GM12878 (cell line): Measurements from ENCODE around the gene DTX4. TPM values are rescaled to one million over a fixed set of nuclear protein-coding genes. Genes with fewer than 3 reads are reported as not detected.

Experiments used
- ATAC-seq: fragments of 200-7000 bp; cut with Tn5 transposase; 3 replicates; pipeline ENCODE4 v1.9.1; 2020; ENCODE audit warnings: mild to moderate bottlenecking, moderate library complexity
- BruUV-seq: library from RNA; stranded (reverse); fragments of 400-500 nt; replicated peaks from 2 replicates; lab custom pipeline; 2021; lab: Mats Ljungman, UMichigan
- CTCF ChIA-PET: fragments of 300-600 bp; sonication (Branson Sonifier 250); formaldehyde crosslinking; extraction: SDS; loops from one replicate; lab custom pipeline; 2021; ENCODE audit warnings: inconsistent platforms; lab: Yijun Ruan, JAX
- POLR2A ChIA-PET: fragments of 350-600 bp; formaldehyde crosslinking; extraction: SDS; loops from one replicate; lab custom pipeline; 2021; ENCODE audit warnings: inconsistent platforms; lab: Charles Lee
- RAD21 ChIA-PET: fragments of 300-600 bp; sonication (Branson Sonifier 250); formaldehyde crosslinking; loops from one replicate; lab custom pipeline; 2023; ENCODE audit warnings: antibody characterized with exemption; ENCODE audit not compliant: unreplicated experiment; lab: Charles Lee
- SMC1A ChIA-PET: fragments of 300-600 bp; sonication (Branson Sonifier 250); formaldehyde crosslinking; loops from one replicate; lab custom pipeline; 2023; ENCODE audit not compliant: unreplicated experiment, uncharacterized antibody; lab: Charles Lee
- DNase-seq: peaks from one replicate; pipeline ENCODE4 v3.0.0-alpha.2; 2011; ENCODE audit warnings: low read depth, low spot score
- FAIRE-seq: peaks from 3 replicates; lab custom pipeline; 2011; peaks lifted over from hg19 to GRCh38; lab: Jason Lieb, UNC
- H2AFZ ChIP-seq: 2 replicates; pipeline ENCODE4 v1.6.0; 2011; ENCODE audit warnings: low read depth, low read length, control low read depth; ENCODE audit not compliant: control insufficient read depth
- H3K27ac ChIP-seq: 2 replicates; pipeline ENCODE4 v1.5.1; 2011; ENCODE audit warnings: control low read depth; ENCODE audit not compliant: control insufficient read depth, insufficient read depth
- H3K27me3 ChIP-seq, 2 experiments: replicated peaks in 1 of 2; 2 replicates each; pipeline versions ENCODE4 v1.6.0 to v1.6.1; 2011; ENCODE audit warnings: low read length in 1 of 2; ENCODE audit not compliant: control insufficient read depth in 2 of 2, insufficient read depth in 2 of 2
- H3K36me3 ChIP-seq, 2 experiments: 2 replicates each; pipeline ENCODE4 v1.5.1; 2011; ENCODE audit warnings: low read length in 1 of 2; ENCODE audit not compliant: control insufficient read depth in 2 of 2, insufficient read depth in 2 of 2
- H3K4me1 ChIP-seq: 2 replicates; pipeline ENCODE4 v1.6.1; 2011; ENCODE audit warnings: mild to moderate bottlenecking, low read length, moderate library complexity, mixed read lengths; ENCODE audit not compliant: control insufficient read depth, insufficient read depth
- H3K4me2 ChIP-seq: 2 replicates; pipeline ENCODE4 v1.6.0; 2011; ENCODE audit warnings: control low read depth; ENCODE audit not compliant: control insufficient read depth, insufficient read depth
- H3K4me3 ChIP-seq: fragments of 200-600 bp; sonication (generic); 2 replicates; pipeline ENCODE4 v1.5.1; 2016
- H3K79me2 ChIP-seq: 2 replicates; pipeline ENCODE4 v1.6.0; 2011; ENCODE audit warnings: low read length; ENCODE audit not compliant: control insufficient read depth, insufficient read depth
- H3K9ac ChIP-seq: 2 replicates; pipeline ENCODE4 v1.8.0; 2011; ENCODE audit warnings: low read length, control low read depth, mixed read lengths; ENCODE audit not compliant: control insufficient read depth, insufficient read depth
- H3K9me3 ChIP-seq: replicated peaks from 3 replicates; pipeline ENCODE4 v1.5.1; 2011; ENCODE audit warnings: mild to moderate bottlenecking, low read length; ENCODE audit not compliant: control insufficient read depth, insufficient read depth
- H4K20me1 ChIP-seq: 2 replicates; pipeline ENCODE4 v1.6.0; 2011; ENCODE audit not compliant: control insufficient read depth, insufficient read depth
- BACH1 ChIP-seq: fragments of 450-650 bp; IDR thresholded peaks from 2 replicates; pipeline ENCODE4 v1.6.1; 2017; ENCODE audit warnings: mild to moderate bottlenecking, borderline replicate concordance
- BRCA1 ChIP-seq: IDR thresholded peaks from 2 replicates; pipeline ENCODE4 v1.6.1; 2011; ENCODE audit warnings: low read depth, low read length, improper control_type of control experiment
- CHD4 ChIP-seq: fragments of 200-600 bp; sonication (generic); IDR thresholded peaks from 2 replicates; pipeline ENCODE4 v1.6.1; 2016; ENCODE audit warnings: mild to moderate bottlenecking
- CUX1 ChIP-seq: IDR thresholded peaks from 2 replicates; pipeline ENCODE4 v1.6.1; 2012; ENCODE audit warnings: improper control_type of control experiment, low read depth, low read length; ENCODE audit not compliant: insufficient replicate concordance
- DPF2 ChIP-seq: fragments of 450-650 bp; IDR thresholded peaks from 2 replicates; pipeline ENCODE4 v1.6.1; 2017; ENCODE audit warnings: mild to moderate bottlenecking
- FOXM1 ChIP-seq: IDR thresholded peaks from 2 replicates; pipeline ENCODE4 v1.6.1; 2012; ENCODE audit warnings: low read depth, mild to moderate bottlenecking, inconsistent platforms, low read length, moderate library complexity
- MTA2 ChIP-seq: fragments of 450-650 bp; IDR thresholded peaks from 2 replicates; pipeline ENCODE4 v1.6.1; 2016; ENCODE audit warnings: low read depth, mild to moderate bottlenecking, moderate library complexity
- NFIC ChIP-seq: IDR thresholded peaks from 2 replicates; pipeline ENCODE4 v1.6.1; 2012; ENCODE audit warnings: low read depth, mild to moderate bottlenecking, inconsistent platforms, low read length, moderate library complexity
- NFYA ChIP-seq: IDR thresholded peaks from 2 replicates; pipeline ENCODE4 v1.6.1; 2011; ENCODE audit warnings: low read depth, mild to moderate bottlenecking, low read length, improper control_type of control experiment, borderline replicate concordance
- POLR2AphosphoS2 ChIP-seq: IDR thresholded peaks from 2 replicates; pipeline ENCODE4 v1.6.1; 2011; ENCODE audit warnings: low read depth, mild to moderate bottlenecking, low read length, improper control_type of control experiment, moderate library complexity
- TCF12 ChIP-seq: IDR thresholded peaks from 2 replicates; pipeline ENCODE4 v1.6.1; 2011; ENCODE audit warnings: low read depth, mild to moderate bottlenecking, low read length
- USF2 ChIP-seq: IDR thresholded peaks from 2 replicates; pipeline ENCODE4 v1.6.1; 2011; ENCODE audit warnings: low read depth, low read length, improper control_type of control experiment, borderline replicate concordance
- ZNF217 ChIP-seq: fragments of 450-650 bp; IDR thresholded peaks from 2 replicates; pipeline ENCODE4 v1.6.1; 2017; ENCODE audit warnings: antibody characterized with exemption, mild to moderate bottlenecking
- ZNF384 ChIP-seq: IDR thresholded peaks from 2 replicates; pipeline ENCODE4 v1.6.1; 2012; ENCODE audit warnings: low read depth, mild to moderate bottlenecking, low read length, improper control_type of control experiment, borderline replicate concordance
- WGBS: methylation state at CpG from one replicate; pipeline ENCODE4 v1.1.6; 2016; ENCODE audit warnings: low lambda C conversion rate; ENCODE audit not compliant: insufficient replicate concordance, insufficient coverage; ENCODE audit errors: missing lambda C conversion rate; 5-methylcytosine and 5-hydroxymethylcytosine counted together
- in situ Hi-C: fragments of 300-500 bp; cut with MboI; formaldehyde crosslinking; loops from 9 replicates; pipeline ENCODE4 v1.14.3; 2018; ENCODE audit warnings: mixed read lengths
- intact Hi-C: fragments of 100-400 bp; cut with micrococcal nuclease; formaldehyde crosslinking; loops from one replicate; pipeline ENCODE4 v1.14.2; 2022; ENCODE audit not compliant: unreplicated experiment
- polyA plus RNA-seq, 11 experiments: library from polyadenylated mRNA; depleted of rRNA in 4 of 11; unstranded in 6 of 11; stranded (reverse) in 5 of 11; fragments of >200 nt; fragmentation: Nextera tagmentation in 4 of 11; fragmentation: Illumina TruSeq in 1 of 11; extraction: Ambion mirVana in 4 of 11; extraction: Trizol in 1 of 11; gene quantifications; 1 replicate in 1 of 11; 2 replicates in 10 of 11; pipeline versions ENCODE4 v1.2.1 to v1.2.3, GENCODE V29; 2011 to 2016; ENCODE audit warnings: inconsistent platforms in 2 of 11, missing spikeins in 2 of 11, low read depth in 1 of 11
- total RNA-seq, 4 experiments: library from RNA; depleted of rRNA in 3 of 4; stranded (reverse); fragments of >200 nt in 3 of 4; fragmentation: Illumina TruSeq in 1 of 4; extraction: Trizol in 1 of 4; gene quantifications; 2 replicates each; pipeline versions ENCODE4 v1.2.1 to v1.2.3, GENCODE V29; 2013 to 2021

Gene DTX4
- total and polyA plus RNA-seq, 10 of the 15 experiments (the other 5 are each of a cell fraction or from before 2014, with no cell fraction given): 3.8 to 25.8 (median 10.5) TPM

DNA sequence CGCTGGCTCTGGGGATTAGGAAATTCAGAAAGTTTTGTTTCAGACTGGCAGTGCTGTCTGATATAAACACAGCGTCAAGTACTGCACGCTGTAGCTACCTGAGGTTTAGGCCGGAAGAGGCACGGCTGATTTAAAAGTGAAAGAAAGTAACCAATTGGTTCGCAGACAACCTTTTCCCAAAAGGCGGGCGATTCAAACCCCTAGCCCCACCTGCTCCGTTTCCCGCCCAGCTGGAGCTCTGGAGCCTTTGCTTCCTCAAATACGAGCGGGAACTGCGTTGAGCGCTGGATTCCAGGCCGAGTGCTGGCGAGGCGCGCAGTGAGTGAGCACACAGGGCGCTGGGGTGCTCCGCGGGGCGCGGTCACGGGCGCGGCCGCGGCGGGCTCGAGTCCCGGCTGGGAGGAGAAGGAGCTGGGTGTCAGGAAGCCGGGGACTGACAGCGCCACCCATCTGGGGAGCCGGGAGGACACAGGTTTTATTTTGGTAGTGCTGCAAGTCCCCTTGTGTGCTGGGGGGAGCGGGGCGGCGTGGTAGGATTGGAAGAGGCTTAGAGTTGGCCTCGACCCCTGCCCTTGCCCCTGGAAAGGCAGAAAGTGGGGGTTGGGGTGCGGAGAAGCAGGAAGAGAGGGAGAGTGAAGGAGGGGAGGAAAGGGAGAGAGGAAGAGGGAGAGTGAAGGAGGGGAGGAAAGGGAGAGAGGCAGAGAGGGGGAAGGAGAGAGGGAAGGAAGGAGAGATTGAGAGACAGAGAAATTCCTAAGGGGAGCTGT lies 27.2 kb upstream of the DTX4 start (continued):
- TF ChIP-seq CUX1: no peak
- no peak for TF ChIP-seq CHD4
- TF ChIP-seq BRCA1: no peak
- no peak for TF ChIP-seq NFYA
- TF ChIP-seq, all 136 proteins: peak for 44

DNA sequence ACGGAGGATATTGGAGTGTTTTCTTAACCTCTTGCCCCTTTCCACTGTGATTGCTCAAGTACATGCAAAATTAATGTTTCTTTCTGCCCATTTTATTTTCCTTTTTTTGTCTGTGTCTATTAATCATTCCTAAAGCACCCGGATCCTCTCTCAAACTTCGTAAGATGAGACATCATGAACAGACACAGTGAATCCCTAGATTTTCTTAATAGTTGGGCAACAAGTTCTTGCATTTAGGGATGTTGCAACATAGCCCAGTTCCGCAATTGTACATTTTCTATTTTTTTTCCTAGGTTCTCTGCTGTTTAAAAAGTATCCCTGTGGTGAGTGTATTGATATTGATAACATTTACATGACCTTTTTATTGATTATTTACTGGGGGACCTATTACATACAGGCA lies 26.4 kb upstream of the DTX4 start:
- SMC1A ChIA-PET: interaction anchor here (0.8 to 4.2 kb wide), 8 partner anchors 10 to 87 kb away, joined by 3 to 36 read pairs (median 5); partner anchors contain the start of gene DTX4
- BruUV-seq: TSS peak; percentile 57
- DNase-seq (no peak), FAIRE-seq (no peak), ATAC-seq (no peak)
- Histone ChIP-seq H4K20me1 (no peaks in the 10 kb centered on the region), H3K9ac (peak overlapping the region; percentile 92), H3K9me3 (no peaks in the 10 kb centered on the region), H3K36me3 (peaks cover 0 to 3% of the 10 kb centered on the region in 2 experiments; a peak in 2 of 4 replicates), H3K4me2 (peak overlapping the region; percentile 67), H3K79me2 (peaks cover 65% of the 10 kb centered on the region), H2AFZ (no peak overlapping the region), H3K4me1 (peaks cover 24% of the 10 kb centered on the region; the same call in 1 of the 2 replicates), H3K4me3 (peak overlapping the region; percentile 83), H3K27ac (peak overlapping the region; percentile 91), H3K27me3 (no peaks in the 10 kb centered on the region)
- in situ Hi-C loops (loop anchor here (5.0 kb wide), 1 partner anchor 568 kb away; the partner anchor contains the start of genes LPXN and ZFP91), intact Hi-C loops (loop anchor here (2.0 kb wide), 1 partner anchor 61 kb away; no protein-coding TSS in a partner anchor)
- 21% methylated on average over 4 of the region's 4 CpGs for WGBS
- RAD21 ChIA-PET: interaction anchor here (1.3 to 5.9 kb wide), 3 partner anchors 12 to 29 kb away, joined by 4 to 80 read pairs (median 9); partner anchors contain the start of gene DTX4
- CTCF ChIA-PET: interaction anchor here (1.5 to 12.0 kb wide), 6 partner anchors 10 to 87 kb away, joined by 5 to 250 read pairs (median 10); partner anchors contain the start of genes DTX4 and MPEG1
- POLR2A ChIA-PET: interaction anchor here (0.6 to 2.4 kb wide), 3 partner anchors 29 to 84 kb away, joined by 6 to 20 read pairs (median 11); partner anchors contain the start of gene FAM111B
- TF ChIP-seq USF2: no peak
- TF ChIP-seq FOXM1: no peak
- TF ChIP-seq ZNF384: no peak
- no peak for TF ChIP-seq POLR2AphosphoS2
- no peak for TF ChIP-seq NFIC
- TF ChIP-seq BACH1: no peak
- no peak for TF ChIP-seq DPF2
- TF ChIP-seq ZNF217: no peak
- TF ChIP-seq TCF12: no peak
- no peak for TF ChIP-seq MTA2
